ENCODE results near the gene RAPGEFL1. TPM values are rescaled to one million over a fixed set of nuclear protein-coding genes. Genes with fewer than 3 reads are reported as not detected.

Gene RAPGEFL1
- total and polyA plus RNA-seq, 2 donors (not counting 1 experiment from before 2014, with no cell fraction given): 3.0 to 5.6 TPM

DNA sequence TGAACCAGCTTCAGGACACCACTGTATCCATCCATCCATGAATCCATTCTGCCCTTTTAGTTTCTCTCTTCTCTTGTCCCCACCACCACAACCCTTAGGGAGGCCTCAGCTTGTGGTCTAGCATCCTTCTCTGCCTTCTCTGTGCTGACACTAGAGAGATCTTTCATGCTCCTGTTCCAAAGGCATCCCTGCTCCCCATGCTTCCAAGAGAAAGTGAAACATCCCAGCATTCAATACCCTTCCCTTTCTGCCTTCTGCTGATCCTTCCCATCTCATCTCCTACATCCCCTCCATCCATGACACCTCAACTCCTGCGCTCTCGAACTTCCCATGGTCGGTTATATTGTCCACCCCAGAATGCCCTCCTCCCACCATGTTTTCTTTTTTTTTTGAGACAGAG, 10.0 kb downstream of the RAPGEFL1 start:
- no peaks in the 10 kb centered on the region for H3K27me3 ChIP-seq (replicated peaks in 1 of 4; ENCODE audit: control extremely low read depth in 1 of 4, control insufficient read depth in 3 of 4, insufficient read depth in 4 of 4, low read length in 3 of 4)
- Mint-ChIP-seq H3K9me3 (ENCODE audit: insufficient read depth) (no peaks in the 10 kb centered on the region), H3K27me3 (no peaks in the 10 kb centered on the region), H3K4me3 (no peak overlapping the region), H3K4me1 (peaks cover 18% of the 10 kb centered on the region), H3K27ac (no peak overlapping the region)
- H3K4me2 ChIP-seq (replicated peaks; ENCODE audit: low read depth, low read length, poor library complexity, severe bottlenecking): no peak overlapping the region
- intact Hi-C loops (cut with micrococcal nuclease): no loop called here
- no peak overlapping the region for H2AFZ ChIP-seq (ENCODE audit: insufficient read depth, low read depth, low read length, poor library complexity, severe bottlenecking)
- no peaks in the 10 kb centered on the region for H3K9me3 ChIP-seq (ENCODE audit: control extremely low read depth in 1 of 3, control insufficient read depth in 2 of 3, insufficient read depth in 1 of 3, low read length in 2 of 3)
- ChIA-PET CTCF (interaction anchor here (9.0 kb wide), 1 partner anchor 74 kb away, joined by 87 read pairs; no protein-coding TSS in a partner anchor), POLR2A (no interaction called here)
- DNase-seq (no peak), ATAC-seq (ENCODE audit: low read depth) (no peak)
- H3K4me1 ChIP-seq (ENCODE audit: control insufficient read depth in 2 of 2, insufficient read depth in 2 of 2, low read length in 2 of 2): peaks cover 11 to 15% of the 10 kb centered on the region in 2 donors
- no peak overlapping the region for H3K4me3 ChIP-seq (ENCODE audit: control extremely low read depth in 1 of 5, extremely low read depth in 1 of 5, insufficient read depth in 1 of 5, low read depth in 2 of 5, low read length in 4 of 5)
- no peak overlapping the region for H3K9ac ChIP-seq (ENCODE audit: low read length)
- no peaks in the 10 kb centered on the region for H3K79me2 ChIP-seq (ENCODE audit: control insufficient read depth, insufficient read depth, low read length)
- H3K36me3 ChIP-seq (replicated peaks in 1 of 2; ENCODE audit: control extremely low read depth in 1 of 2, control insufficient read depth in 1 of 2, extremely low read depth in 1 of 2, insufficient read depth in 2 of 2, low read length in 1 of 2): no peaks in the 10 kb centered on the region
- 100% methylated on average over 3 of the region's 3 CpGs for WGBS (ENCODE audit: insufficient coverage)
- H3K27ac ChIP-seq (ENCODE audit: low read length in 2 of 2): no peak overlapping the region
- no peak for TF ChIP-seq EZH2 (IDR thresholded peaks at IDR 0.05; ENCODE audit: borderline replicate concordance, insufficient read depth, low read depth, low read length, poor library complexity, severe bottlenecking)
- TF ChIP-seq, protein P1, sequence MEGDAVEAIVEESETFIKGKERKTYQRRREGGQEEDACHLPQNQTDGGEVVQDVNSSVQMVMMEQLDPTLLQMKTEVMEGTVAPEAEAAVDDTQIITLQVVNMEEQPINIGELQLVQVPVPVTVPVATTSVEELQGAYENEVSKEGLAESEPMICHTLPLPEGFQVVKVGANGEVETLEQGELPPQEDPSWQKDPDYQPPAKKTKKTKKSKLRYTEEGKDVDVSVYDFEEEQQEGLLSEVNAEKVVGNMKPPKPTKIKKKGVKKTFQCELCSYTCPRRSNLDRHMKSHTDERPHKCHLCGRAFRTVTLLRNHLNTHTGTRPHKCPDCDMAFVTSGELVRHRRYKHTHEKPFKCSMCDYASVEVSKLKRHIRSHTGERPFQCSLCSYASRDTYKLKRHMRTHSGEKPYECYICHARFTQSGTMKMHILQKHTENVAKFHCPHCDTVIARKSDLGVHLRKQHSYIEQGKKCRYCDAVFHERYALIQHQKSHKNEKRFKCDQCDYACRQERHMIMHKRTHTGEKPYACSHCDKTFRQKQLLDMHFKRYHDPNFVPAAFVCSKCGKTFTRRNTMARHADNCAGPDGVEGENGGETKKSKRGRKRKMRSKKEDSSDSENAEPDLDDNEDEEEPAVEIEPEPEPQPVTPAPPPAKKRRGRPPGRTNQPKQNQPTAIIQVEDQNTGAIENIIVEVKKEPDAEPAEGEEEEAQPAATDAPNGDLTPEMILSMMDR (IDR thresholded peaks at IDR 0.05): no peak
- H4K20me1 ChIP-seq (ENCODE audit: control insufficient read depth, insufficient read depth, low read length, poor library complexity, severe bottlenecking): no peaks in the 10 kb centered on the region

DNA sequence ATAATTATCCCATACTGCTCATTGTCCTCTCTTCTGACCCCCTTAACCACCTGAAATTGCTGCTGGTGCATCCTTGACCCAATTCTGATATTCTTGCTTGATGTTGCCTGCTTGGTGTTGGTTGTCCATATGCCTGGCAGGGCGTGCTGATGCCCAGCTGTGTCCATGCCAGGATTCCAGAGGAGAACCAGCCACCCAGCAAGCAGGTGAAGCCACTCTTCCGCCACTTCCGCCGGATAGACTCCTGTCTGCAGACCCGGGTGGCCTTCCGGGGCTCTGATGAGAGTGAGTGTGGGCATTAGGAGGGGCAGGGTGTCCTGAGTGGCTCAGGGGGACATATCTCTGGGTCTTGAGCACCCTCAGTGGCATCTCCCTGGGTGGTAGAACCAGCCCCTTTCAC, 11.4 kb downstream of the RAPGEFL1 start:
- 98% methylated on average over 6 of the region's 6 CpGs for WGBS (ENCODE audit: insufficient coverage)
- no peaks in the 10 kb centered on the region for H3K27me3 ChIP-seq (replicated peaks in 1 of 4; ENCODE audit: control extremely low read depth in 1 of 4, control insufficient read depth in 3 of 4, insufficient read depth in 4 of 4, low read length in 3 of 4)
- ATAC-seq (ENCODE audit: low read depth) (no peak), DNase-seq (no peak)
- Mint-ChIP-seq H3K9me3 (ENCODE audit: insufficient read depth) (no peaks in the 10 kb centered on the region), H3K4me3 (no peak overlapping the region), H3K27ac (no peak overlapping the region), H3K27me3 (no peaks in the 10 kb centered on the region), H3K4me1 (peaks cover 23% of the 10 kb centered on the region)
- no peak overlapping the region for H3K27ac ChIP-seq (ENCODE audit: low read length in 2 of 2)
- no peak for TF ChIP-seq EZH2 (IDR thresholded peaks at IDR 0.05; ENCODE audit: borderline replicate concordance, insufficient read depth, low read depth, low read length, poor library complexity, severe bottlenecking)
- TF ChIP-seq, protein P1 (IDR thresholded peaks at IDR 0.05): no peak
- H4K20me1 ChIP-seq (ENCODE audit: control insufficient read depth, insufficient read depth, low read length, poor library complexity, severe bottlenecking): no peaks in the 10 kb centered on the region
- no peak overlapping the region for H2AFZ ChIP-seq (ENCODE audit: insufficient read depth, low read depth, low read length, poor library complexity, severe bottlenecking)
- no peaks in the 10 kb centered on the region for H3K9me3 ChIP-seq (ENCODE audit: control extremely low read depth in 1 of 3, control insufficient read depth in 2 of 3, insufficient read depth in 1 of 3, low read length in 2 of 3)
- intact Hi-C loops (cut with micrococcal nuclease): no loop called here
- no peaks in the 10 kb centered on the region for H3K79me2 ChIP-seq (ENCODE audit: control insufficient read depth, insufficient read depth, low read length)
- ChIA-PET POLR2A (no interaction called here), CTCF (interaction anchor here (1.1 to 9.0 kb wide), 6 partner anchors 9 to 172 kb away, joined by 3 to 87 read pairs (median 13); partner anchors contain the start of genes CSF3 and RAPGEFL1)
- peaks cover 11 to 17% of the 10 kb centered on the region in 2 donors for H3K4me1 ChIP-seq (ENCODE audit: control insufficient read depth in 2 of 2, insufficient read depth in 2 of 2, low read length in 2 of 2)
- no peak overlapping the region for H3K4me3 ChIP-seq (ENCODE audit: control extremely low read depth in 1 of 5, extremely low read depth in 1 of 5, insufficient read depth in 1 of 5, low read depth in 2 of 5, low read length in 4 of 5)
- no peak overlapping the region for H3K4me2 ChIP-seq (replicated peaks; ENCODE audit: low read depth, low read length, poor library complexity, severe bottlenecking)
- H3K9ac ChIP-seq (ENCODE audit: low read length): no peak overlapping the region
- no peaks in the 10 kb centered on the region for H3K36me3 ChIP-seq (replicated peaks in 1 of 2; ENCODE audit: control extremely low read depth in 1 of 2, control insufficient read depth in 1 of 2, extremely low read depth in 1 of 2, insufficient read depth in 2 of 2, low read length in 1 of 2)
